NCI-H526 treated with DMSO at 0.1 percent for 48 hours (cell line): Measurements from ENCODE around the gene APBB3.
A peak's percentile ranks its signal among the peaks of the same experiment; 100 is the strongest.

Experiments used
- DNase-seq: peaks from one replicate; lab custom pipeline; 2025; lab: John Stamatoyannopoulos, UW

APBB3 gene

GRCh38 chr5:140575309-140575708 lies 10.9 kb upstream of the APBB3 start:
- DNase-seq, result peak; percentile 12

- no peak for DNase-seq
These were observed 9.8 kb upstream of the APBB3 start for GRCh38 chr5:140574165-140574564.

- no peak for DNase-seq
These were observed 9.3 kb upstream of the APBB3 start for GRCh38 chr5:140573683-140574082.

DNA sequence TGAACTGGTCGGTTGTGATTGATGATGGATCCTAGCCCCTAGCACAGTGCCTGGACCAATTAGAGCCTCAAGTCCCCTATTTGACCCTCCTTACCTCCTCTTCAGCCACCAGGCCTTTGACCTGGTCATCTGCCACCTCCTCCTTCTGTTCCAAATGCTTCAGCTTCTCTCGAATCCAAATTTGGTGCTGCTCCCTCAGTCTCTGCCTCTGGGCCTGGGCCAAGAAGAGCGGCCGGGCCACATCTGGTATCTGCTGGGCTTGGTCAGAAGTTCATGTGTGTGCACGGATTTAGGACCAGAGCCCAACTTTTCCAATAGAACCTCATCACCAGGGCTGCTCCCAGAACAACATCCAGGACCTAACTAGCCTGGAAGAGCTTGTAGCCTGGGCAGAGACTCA lies 6.7 kb upstream of the APBB3 start:
- DNase-seq, result no peak

DNA sequence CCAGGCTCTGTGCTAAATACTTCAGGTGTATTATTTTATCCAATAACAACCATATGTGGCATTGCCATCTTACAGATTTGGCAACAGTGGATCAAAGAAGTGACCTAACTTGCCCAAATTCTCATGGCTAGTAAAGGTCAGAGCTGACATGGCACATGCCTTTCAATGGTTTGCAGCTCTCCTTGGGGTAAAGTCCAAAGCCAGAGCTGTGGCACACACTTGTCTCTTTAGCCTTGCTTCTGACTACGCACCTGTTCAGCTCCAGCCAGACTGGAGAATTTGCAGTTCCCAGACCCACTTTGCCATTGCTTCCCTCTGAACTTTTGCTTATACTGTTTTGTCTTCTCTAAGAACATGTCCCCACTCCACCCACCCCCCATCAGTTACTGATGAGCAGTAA lies 6.1 kb upstream of the APBB3 start:
- DNase-seq, result no peak

- DNase-seq, result no peak
These were observed 5.7 kb upstream of the APBB3 start for GRCh38 chr5:140570058-140570457.

- no peak for DNase-seq
These were observed 4.8 kb upstream of the APBB3 start for GRCh38 chr5:140569197-140569596.

- DNase-seq, result no peak
These were observed 4.2 kb upstream of the APBB3 start for GRCh38 chr5:140568443-140569063.

GRCh38 chr5:140567871-140568270 lies 3.5 kb upstream of the APBB3 start:
- DNase-seq, result no peak

DNA sequence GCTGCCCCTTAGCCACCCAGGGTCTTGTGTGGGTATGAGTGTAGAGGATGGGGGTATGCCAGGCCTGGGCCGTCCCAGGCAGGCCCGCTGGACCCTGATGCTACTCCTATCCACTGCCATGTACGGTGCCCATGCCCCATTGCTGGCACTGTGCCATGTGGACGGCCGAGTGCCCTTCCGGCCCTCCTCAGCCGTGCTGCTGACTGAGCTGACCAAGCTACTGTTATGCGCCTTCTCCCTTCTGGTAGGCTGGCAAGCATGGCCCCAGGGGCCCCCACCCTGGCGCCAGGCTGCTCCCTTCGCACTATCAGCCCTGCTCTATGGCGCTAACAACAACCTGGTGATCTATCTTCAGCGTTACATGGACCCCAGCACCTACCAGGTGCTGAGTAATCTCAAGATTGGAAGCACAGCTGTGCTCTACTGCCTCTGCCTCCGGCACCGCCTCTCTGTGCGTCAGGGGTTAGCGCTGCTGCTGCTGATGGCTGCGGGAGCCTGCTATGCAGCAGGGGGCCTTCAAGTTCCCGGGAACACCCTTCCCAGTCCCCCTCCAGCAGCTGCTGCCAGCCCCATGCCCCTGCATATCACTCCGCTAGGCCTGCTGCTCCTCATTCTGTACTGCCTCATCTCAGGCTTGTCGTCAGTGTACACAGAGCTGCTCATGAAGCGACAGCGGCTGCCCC lies 2.9 kb upstream of the APBB3 start:
- no peak for DNase-seq

- DNase-seq, result no peak
These were observed 2.3 kb upstream of the APBB3 start for GRCh38 chr5:140566665-140567064.

DNA sequence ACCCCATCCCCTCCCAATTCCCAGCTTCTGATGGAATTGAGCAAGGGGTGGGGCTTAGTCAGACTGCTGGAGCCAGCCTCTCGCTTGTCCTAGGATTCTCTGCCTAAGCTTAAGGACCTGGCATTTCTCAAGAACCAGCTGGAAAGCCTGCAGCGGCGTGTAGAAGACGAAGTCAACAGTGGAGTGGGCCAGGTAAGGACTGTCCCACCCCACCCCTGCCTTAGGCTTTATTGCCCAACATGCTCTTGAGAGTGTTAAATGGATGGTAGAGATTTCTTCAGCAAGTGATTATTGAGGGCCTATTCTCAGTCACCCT lies 1.3 kb upstream of the APBB3 start:
- DNase-seq, result no peak

GRCh38 chr5:140565024-140565779 lies 804 bp upstream of the APBB3 start:
- no peak for DNase-seq

DNA sequence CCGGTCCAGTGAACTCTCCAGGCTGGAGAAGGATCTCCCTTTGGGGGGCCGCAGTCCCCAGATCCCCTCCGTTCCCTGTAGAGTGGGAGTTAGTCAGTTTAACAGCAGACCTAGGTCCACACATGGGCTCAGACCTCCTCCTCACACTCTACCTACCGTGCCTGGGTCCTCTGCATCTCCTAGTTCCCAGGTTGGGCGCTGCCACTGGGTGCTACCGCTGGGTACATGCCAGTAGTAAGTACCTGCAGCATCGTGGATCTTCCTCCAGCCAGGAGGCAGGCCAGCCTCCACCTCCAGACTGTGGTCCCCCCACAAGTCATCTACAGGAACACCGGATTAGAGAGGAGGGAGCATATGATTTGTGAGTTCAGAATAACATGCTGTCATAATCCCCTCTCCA lies 802 bp downstream of the APBB3 start:
- no peak for DNase-seq

GRCh38 chr5:140561753-140562523 lies 2.5 kb downstream of the APBB3 start:
- no peak for DNase-seq

DNA sequence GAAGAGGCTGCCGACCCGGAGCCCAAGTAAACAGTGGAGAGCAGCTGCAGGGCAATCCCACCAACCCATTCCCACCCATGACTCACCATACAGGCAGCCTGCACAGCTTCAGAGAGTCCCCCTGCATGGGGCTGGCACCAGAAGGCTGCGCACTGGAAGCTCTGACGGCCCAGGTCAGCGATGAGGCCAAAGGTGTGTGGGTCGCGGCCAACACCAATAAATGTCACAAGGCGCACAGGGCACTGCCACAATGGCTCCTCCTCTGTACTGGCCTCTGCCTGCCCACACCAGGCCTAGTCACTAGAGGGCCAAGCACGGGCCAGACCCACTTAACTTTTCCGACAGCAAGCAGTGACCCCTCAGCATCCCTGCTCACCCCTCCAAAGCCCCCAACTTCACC lies 4.2 kb downstream of the APBB3 start:
- no peak for DNase-seq

- no peak for DNase-seq
These were observed 5.9 kb downstream of the APBB3 start for GRCh38 chr5:140558542-140558941.

DNA sequence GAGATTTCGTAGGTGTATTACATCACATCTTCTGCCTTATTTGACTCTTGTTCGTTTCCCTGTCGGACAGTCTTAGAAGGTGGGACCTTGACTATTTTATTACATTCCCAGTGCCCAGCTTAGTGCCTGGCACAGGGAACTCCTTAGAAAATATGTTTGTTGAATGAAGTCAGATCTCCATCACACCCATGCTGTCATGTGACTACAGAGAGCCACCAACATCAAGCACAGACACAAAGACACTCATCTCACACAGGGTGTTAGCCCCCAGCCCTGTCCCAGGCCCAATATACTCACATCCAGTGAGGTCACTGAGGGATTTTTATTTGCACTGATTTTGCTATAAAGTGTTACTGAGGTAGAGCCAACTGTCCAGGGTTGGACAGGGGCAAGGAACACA lies 6.4 kb downstream of the APBB3 start:
- no peak for DNase-seq

DNA sequence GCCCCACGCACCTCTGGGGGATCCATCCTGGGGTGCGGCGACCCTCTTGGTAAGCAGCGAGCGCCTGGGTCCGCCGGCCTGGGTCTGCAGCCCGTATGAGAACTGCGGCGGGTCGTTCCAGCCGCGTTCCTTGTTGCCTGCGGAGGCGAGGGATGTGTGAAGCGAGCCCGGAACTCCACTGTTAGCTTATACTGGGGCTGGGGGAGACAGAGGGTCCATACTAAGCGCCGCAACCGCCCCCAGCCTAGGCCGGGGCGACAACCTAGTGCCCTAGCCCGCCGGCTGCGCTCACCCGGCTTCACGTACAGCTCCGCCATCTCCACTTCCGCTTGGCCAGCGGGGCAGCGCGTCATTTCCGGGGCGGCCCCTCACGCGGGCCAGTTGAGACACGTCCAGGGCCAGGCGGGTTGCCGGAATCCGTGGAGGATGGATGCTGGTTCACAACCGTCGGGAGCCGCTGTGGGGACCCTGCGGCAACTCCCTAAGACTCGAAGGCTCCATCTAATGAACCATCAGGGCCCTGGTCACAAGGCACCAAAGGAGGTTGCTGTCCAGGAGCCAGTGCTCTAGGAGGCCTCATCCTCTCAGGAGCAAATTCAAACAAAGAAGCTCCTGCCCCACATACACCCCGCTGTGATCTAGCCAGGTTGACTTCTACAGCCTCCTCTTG lies 7.1 kb downstream of the APBB3 start, which contains the start of gene SRA1:
SRA1 (minus strand) TSS at position 338 of the 670 bp plus-strand sequence; CDS start at position 317, 21 bp downstream.
- DNase-seq, result peak; percentile 76

DNA sequence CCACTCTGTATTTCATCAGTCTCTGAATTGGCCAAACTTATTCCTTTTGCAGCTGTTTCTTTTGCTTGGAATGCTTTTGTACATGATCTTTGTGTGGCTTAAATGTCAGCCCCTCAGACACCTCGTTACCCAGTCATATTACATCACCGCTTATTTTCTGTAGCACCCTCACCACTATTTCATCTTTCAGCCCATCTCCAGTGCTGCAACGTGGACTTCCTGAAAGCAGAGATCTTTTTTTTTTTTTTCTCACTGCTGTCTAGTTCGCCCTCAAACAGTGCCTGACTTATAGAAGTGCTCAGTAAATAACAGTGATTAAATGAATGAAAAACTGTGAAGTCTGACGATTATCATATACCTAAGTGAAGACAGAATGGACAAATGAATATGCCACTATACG lies 8.0 kb downstream of the APBB3 start:
- no peak for DNase-seq

- no peak for DNase-seq
These were observed 8.6 kb downstream of the APBB3 start for GRCh38 chr5:140555747-140556312.

GRCh38 chr5:140554454-140554853 lies 9.9 kb downstream of the APBB3 start:
- no peak for DNase-seq
